Right lobe of liver (tissue), 4 donors: ENCODE results near the gene KCNK5.

ENCODE experiments used
- CTCF ChIP-seq, 4 donors: fragments of 200-600 bp in 3 of 4; fragments of 450-650 bp in 1 of 4; IDR thresholded peaks; one replicate each; pipeline versions ENCODE4 v1.5.1 to v1.8.0; 2016 to 2022; ENCODE audit warnings: antibody characterized with exemption in 4 of 4, mild to moderate bottlenecking in 2 of 4
- POLR2A ChIP-seq: fragments of 450-650 bp; IDR thresholded peaks from one replicate; pipeline ENCODE4 v1.6.1; 2017; ENCODE audit warnings: antibody characterized with exemption, mild to moderate bottlenecking
- donor health status: DM: no; HTN: no; CAD: no.
- donor health status: DM: no; HTN: no; CAD: no.
- donor health status: DM: no; HTN: yes; CAD: no.

GRCh38 chr6:39196673-39197091 lies 32.6 kb downstream of the KCNK5 start:
- TF ChIP-seq CTCF (IDR thresholded peaks at IDR 0.05) (no peak), POLR2A (no peak)
